Measurements from ENCODE around the gene GPC2. TPM values are rescaled to one million over a fixed set of nuclear protein-coding genes. Genes with fewer than 3 reads are reported as not detected.
"Not testable (repeated sequence)": the region's sequence is repeated elsewhere in the genome, so short reads cannot be mapped to it uniquely, and the experiment has no call there.

GPC2 gene
- total RNA-seq, 4 donors from 2014 or later, result 0.39 to 3.4 (median 2.0) TPM

GRCh38 chr7:100189061-100189460 lies 11.9 kb upstream of the GPC2 start:
- TF ChIP-seq POLR2A (IDR thresholded peaks at IDR 0.05) (no peak), POLR2AphosphoS5 (IDR thresholded peaks at IDR 0.05) (no peak), CTCF (IDR thresholded peaks at IDR 0.05) (no peak), EP300 (IDR thresholded peaks at IDR 0.05) (no peak)
- WGBS, 2 donors (ENCODE audit: low coverage in 1 of 2), result 72 to 74% methylated on average over 3 of the region's 3 CpGs
- Histone ChIP-seq H3K27me3 (no peaks in the 10 kb centered on the region), H3K9me3 (no peaks in the 10 kb centered on the region), H3K4me1 (no peaks in the 10 kb centered on the region), H3K36me3 (no peaks in the 10 kb centered on the region), H3K4me3 (no peak overlapping the region), H3K27ac (no peak overlapping the region)
- ATAC-seq, result no peak

GRCh38 chr7:100185726-100186125 lies 8.5 kb upstream of the GPC2 start:
- no peak overlapping the region for H3K27ac ChIP-seq
- H3K4me1 ChIP-seq, result no peaks in the 10 kb centered on the region
- H3K27me3 ChIP-seq, result peaks cover 6% of the 10 kb centered on the region
- no peaks in the 10 kb centered on the region for H3K9me3 ChIP-seq
- no peak for TF ChIP-seq CTCF (IDR thresholded peaks at IDR 0.05)
- no peak for TF ChIP-seq EP300 (IDR thresholded peaks at IDR 0.05)
- TF ChIP-seq POLR2AphosphoS5 (IDR thresholded peaks at IDR 0.05), result no peak
- TF ChIP-seq POLR2A (IDR thresholded peaks at IDR 0.05), result no peak
- H3K36me3 ChIP-seq, result no peaks in the 10 kb centered on the region
- H3K4me3 ChIP-seq, result no peak overlapping the region
- ATAC-seq, result no peak
- WGBS, 2 donors (ENCODE audit: low coverage in 1 of 2), result 60% methylated on average over 1 to 2 of the region's 2 CpGs

GRCh38 chr7:100183090-100183489 lies 5.9 kb upstream of the GPC2 start:
- not testable (repeated sequence) for H3K27me3 ChIP-seq, H3K27ac ChIP-seq, H3K4me3 ChIP-seq, ATAC-seq, H3K36me3 ChIP-seq, H3K4me1 ChIP-seq, H3K9me3 ChIP-seq
- WGBS, 2 donors (ENCODE audit: low coverage in 1 of 2), result 86 to 100% methylated on average over 1 to 3 of the region's 6 CpGs

- H3K27ac ChIP-seq, H3K9me3 ChIP-seq, H3K36me3 ChIP-seq, H3K4me1 ChIP-seq, H3K4me3 ChIP-seq, ATAC-seq, H3K27me3 ChIP-seq: not testable (repeated sequence)
- 81 to 85% methylated on average over 5 of the region's 6 CpGs for WGBS, 2 donors (ENCODE audit: low coverage in 1 of 2)
Observed at GRCh38 chr7:100182616-100183015, 5.4 kb upstream of the GPC2 start.

GRCh38 chr7:100180084-100180483 lies 2.9 kb upstream of the GPC2 start:
- H3K4me3 ChIP-seq, H3K27ac ChIP-seq, H3K27me3 ChIP-seq, H3K9me3 ChIP-seq, ATAC-seq, H3K36me3 ChIP-seq: not testable (repeated sequence)
- peaks cover 0 to 21% (median 6%) of the 10 kb centered on the region in 3 donors for H3K4me1 ChIP-seq
- 80 to 100% methylated on average over 3 of the region's 3 CpGs for WGBS, 2 donors (ENCODE audit: low coverage in 1 of 2)

- H3K4me3 ChIP-seq, result peak overlapping the region; percentile 12 to 48
- H3K27ac ChIP-seq, result peak overlapping the region in 3 of 4 donors; percentile 48 to 69 (median 63)
- H3K27me3 ChIP-seq, result peaks cover 26% of the 10 kb centered on the region
- H3K9me3 ChIP-seq, result no peaks in the 10 kb centered on the region
- 38 to 54% methylated on average over 4 to 8 of the region's 14 CpGs for WGBS, 2 donors (ENCODE audit: low coverage in 1 of 2)
- H3K4me1 ChIP-seq, result peaks cover 0 to 29% (median 9%) of the 10 kb centered on the region in 3 donors
- H3K36me3 ChIP-seq, result no peaks in the 10 kb centered on the region
- no peak for ATAC-seq
- TF ChIP-seq CTCF (IDR thresholded peaks at IDR 0.05), result no peak
- no peak for TF ChIP-seq EP300 (IDR thresholded peaks at IDR 0.05)
Observed at GRCh38 chr7:100176096-100177044, 811 bp downstream of the GPC2 start.

Data from gastroesophageal sphincter (tissue), 4 donors.